ENCODE measurements around the gene XPO5. TPM values are rescaled to one million over a fixed set of nuclear protein-coding genes. Genes with fewer than 3 reads are reported as not detected.

The XPO5 gene
- total and polyA plus RNA-seq, 9 of the 15 experiments (the other 6 are each of a cell fraction or from before 2014, with no cell fraction given): 36.0 to 170 (median 99.1) TPM

DNA sequence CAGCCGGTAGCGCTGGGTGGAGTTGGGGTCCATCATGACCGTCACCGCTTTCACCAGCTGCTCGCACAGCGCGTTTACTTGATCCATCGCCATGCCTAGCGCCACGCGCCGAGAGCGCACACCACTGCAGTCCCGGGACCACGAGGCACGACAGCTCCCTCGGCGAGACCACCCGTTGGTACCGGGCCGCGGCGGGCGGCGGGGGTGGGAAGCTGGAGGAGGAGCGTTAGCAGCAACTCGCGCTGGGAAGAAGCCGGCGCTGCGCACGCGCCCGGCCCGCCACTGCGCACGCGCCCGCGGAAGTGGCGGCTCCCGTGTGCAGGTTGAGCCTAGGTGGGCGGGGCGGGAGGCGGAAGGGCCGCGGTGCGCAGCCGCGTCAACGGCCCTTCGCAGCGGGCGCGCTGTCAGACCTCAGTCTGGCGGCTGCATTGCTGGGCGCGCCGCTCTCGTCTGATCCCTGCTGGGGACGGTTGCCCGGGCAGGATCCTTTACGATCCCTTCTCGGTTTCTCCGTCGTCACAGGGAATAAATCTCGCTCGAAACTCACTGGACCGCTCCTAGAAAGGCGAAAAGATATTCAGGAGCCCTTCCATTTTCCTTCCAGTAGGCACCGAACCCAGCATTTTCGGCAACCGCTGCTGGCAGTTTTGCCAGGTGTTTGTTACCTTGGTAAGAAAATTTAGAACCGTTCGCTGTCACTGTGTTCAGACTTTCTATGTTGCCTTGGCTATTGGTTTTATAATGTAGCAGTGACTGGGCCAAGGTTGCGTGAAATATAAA is at the start of gene XPO5, which contains the start of gene POLH (continued):
- TF ChIP-seq POU5F1 (IDR thresholded peaks at IDR 0.05; ENCODE audit: borderline replicate concordance, low read depth, low read length, partially characterized antibody): peak; percentile 87
- TF ChIP-seq CCNT2 (IDR thresholded peaks at IDR 0.05; ENCODE audit: borderline replicate concordance, extremely low read depth, insufficient read length, low read depth, low read length): peak; percentile 93
- TF ChIP-seq NKRF (IDR thresholded peaks at IDR 0.05; ENCODE audit: borderline replicate concordance): peak; percentile 81
- TF ChIP-seq STAT6 (CRISPR knock-in tag; IDR thresholded peaks at IDR 0.05): peak; percentile 25; the same call in 1 of the 2 replicates
- TF ChIP-seq NR2C1 (IDR thresholded peaks at IDR 0.05): no peak
- no peak for TF ChIP-seq NR2C1 (tag; IDR thresholded peaks at IDR 0.05)
- TF ChIP-seq AFF4 (CRISPR knock-in tag; IDR thresholded peaks at IDR 0.05): peak; percentile 88
- TF ChIP-seq HNRNPLL (IDR thresholded peaks at IDR 0.05; ENCODE audit: low read depth, low read length, poor library complexity, severe bottlenecking): peak; percentile 86
- TF ChIP-seq, protein P1, sequence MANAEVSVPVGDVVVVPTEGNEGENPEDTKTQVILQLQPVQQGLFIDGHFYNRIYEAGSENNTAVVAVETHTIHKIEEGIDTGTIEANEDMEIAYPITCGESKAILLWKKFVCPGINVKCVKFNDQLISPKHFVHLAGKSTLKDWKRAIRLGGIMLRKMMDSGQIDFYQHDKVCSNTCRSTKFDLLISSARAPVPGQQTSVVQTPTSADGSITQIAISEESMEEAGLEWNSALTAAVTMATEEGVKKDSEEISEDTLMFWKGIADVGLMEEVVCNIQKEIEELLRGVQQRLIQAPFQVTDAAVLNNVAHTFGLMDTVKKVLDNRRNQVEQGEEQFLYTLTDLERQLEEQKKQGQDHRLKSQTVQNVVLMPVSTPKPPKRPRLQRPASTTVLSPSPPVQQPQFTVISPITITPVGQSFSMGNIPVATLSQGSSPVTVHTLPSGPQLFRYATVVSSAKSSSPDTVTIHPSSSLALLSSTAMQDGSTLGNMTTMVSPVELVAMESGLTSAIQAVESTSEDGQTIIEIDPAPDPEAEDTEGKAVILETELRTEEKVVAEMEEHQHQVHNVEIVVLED (CRISPR knock-in tag; IDR thresholded peaks at IDR 0.05): peak; percentile 73
- TF ChIP-seq MYBL2 (IDR thresholded peaks at IDR 0.05; ENCODE audit: low read depth): peak; percentile 93
- TF ChIP-seq MYBL2 (CRISPR knock-in tag; IDR thresholded peaks at IDR 0.05; ENCODE audit: borderline replicate concordance): no peak
- TF ChIP-seq, protein P2, sequence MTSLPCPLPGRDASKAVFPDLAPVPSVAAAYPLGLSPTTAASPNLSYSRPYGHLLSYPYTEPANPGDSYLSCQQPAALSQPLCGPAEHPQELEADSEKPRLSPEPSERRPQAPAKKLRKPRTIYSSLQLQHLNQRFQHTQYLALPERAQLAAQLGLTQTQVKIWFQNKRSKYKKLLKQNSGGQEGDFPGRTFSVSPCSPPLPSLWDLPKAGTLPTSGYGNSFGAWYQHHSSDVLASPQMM (CRISPR knock-in tag; IDR thresholded peaks at IDR 0.05): no peak
- no peak for TF ChIP-seq MCM3 (IDR thresholded peaks at IDR 0.05)
- TF ChIP-seq, protein P3, sequence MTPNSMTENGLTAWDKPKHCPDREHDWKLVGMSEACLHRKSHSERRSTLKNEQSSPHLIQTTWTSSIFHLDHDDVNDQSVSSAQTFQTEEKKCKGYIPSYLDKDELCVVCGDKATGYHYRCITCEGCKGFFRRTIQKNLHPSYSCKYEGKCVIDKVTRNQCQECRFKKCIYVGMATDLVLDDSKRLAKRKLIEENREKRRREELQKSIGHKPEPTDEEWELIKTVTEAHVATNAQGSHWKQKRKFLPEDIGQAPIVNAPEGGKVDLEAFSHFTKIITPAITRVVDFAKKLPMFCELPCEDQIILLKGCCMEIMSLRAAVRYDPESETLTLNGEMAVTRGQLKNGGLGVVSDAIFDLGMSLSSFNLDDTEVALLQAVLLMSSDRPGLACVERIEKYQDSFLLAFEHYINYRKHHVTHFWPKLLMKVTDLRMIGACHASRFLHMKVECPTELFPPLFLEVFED (CRISPR knock-in tag; conservative IDR thresholded peaks at IDR 0.05): 0 out of 2 replicates have a peak, but pooled peaks have one; percentile 10
